ENCODE data around the gene ECT2L. TPM values are rescaled to one million over a fixed set of nuclear protein-coding genes. Genes with fewer than 3 reads are reported as not detected.

The ECT2L gene
- not detected in 5 replicates for total RNA-seq (2022; extraction: Qiagen RNA extraction; ENCODE audit: low read depth)

GRCh38 chr6:138795809-138796603, at the start of gene ECT2L:
TSS of gene ECT2L (plus strand) at chr6:138796087. CDS start at chr6:138813275, 17,188 bp downstream.

GRCh38 chr6:138773177-138774091, 22.5 kb upstream of the ECT2L start, which contains the start of gene CCDC28A:
TSS of gene CCDC28A (plus strand) at chr6:138773769. CDS start at chr6:138776121, 2,352 bp downstream.

Other genes starting within 250 kb of the ECT2L start
- gene CCDC28A, start 22.3 kb upstream of the ECT2L start, total RNA-seq (2022; extraction: Qiagen RNA extraction; ENCODE audit: low read depth): 10.9 to 14.0 TPM (median 12.3 TPM) in 5 replicates
- 25.4 to 30.6 TPM (median 28.3 TPM) in 5 replicates for gene REPS1, start 192.2 kb downstream of the ECT2L start, total RNA-seq (2022; extraction: Qiagen RNA extraction; ENCODE audit: low read depth)
- gene ABRACL, start 232.7 kb downstream of the ECT2L start, total RNA-seq (2022; extraction: Qiagen RNA extraction; ENCODE audit: low read depth): 48.5 to 61.6 TPM (median 48.8 TPM) in 5 replicates